SH-SY5Y (cell line): ENCODE measurements around the gene UNKL.

Experiments
- GATA2 ChIP-seq: IDR thresholded peaks from 2 replicates; pipeline ENCODE4 v1.6.1; 2011; ENCODE audit warnings: mild to moderate bottlenecking, low read depth, low read length
- GATA3 ChIP-seq: IDR thresholded peaks from 2 replicates; pipeline ENCODE4 v1.6.1; 2011; ENCODE audit warnings: low read depth, mild to moderate bottlenecking, low read length, moderate library complexity

GRCh38 chr16:1330931-1331711, 83.4 kb downstream of the UNKL start:
- TF ChIP-seq GATA2 (no peak), GATA3 (no peak)
